ENCODE measurements around the gene FABP7.
"Not testable (repeated sequence)": the region's sequence is repeated elsewhere in the genome, so short reads cannot be mapped to it uniquely, and the experiment has no call there.

The FABP7 gene

GRCh38 chr6:122779667-122780066 is at the start of gene FABP7:
TSS of gene FABP7 (plus strand) at chr6:122779716. CDS start at chr6:122779795, 79 bp downstream.
- Histone ChIP-seq H3K4me3 (ENCODE audit: low read length) (no peak within 1 kb of the TSS), H3K36me3 (ENCODE audit: control insufficient read depth, insufficient read depth, low read length, severe bottlenecking) (no peaks in the 10 kb centered on the region), H3K27me3 (replicated peaks; ENCODE audit: control insufficient read depth, insufficient read depth, low read length) (peaks cover 11% of the 10 kb centered on the region), H3K9ac (ENCODE audit: low read length) (no peak within 1 kb of the TSS), H3K9me3 (ENCODE audit: control insufficient read depth, low read length) (no peaks in the 10 kb centered on the region), H3K4me1 (ENCODE audit: control insufficient read depth, insufficient read depth, low read length) (no peaks in the 10 kb centered on the region)
- DNase-seq (ENCODE audit: low read depth): no peak

- H3K4me3 ChIP-seq (ENCODE audit: low read length): no peak overlapping the region
- no peaks in the 10 kb centered on the region for H3K4me1 ChIP-seq (ENCODE audit: control insufficient read depth, insufficient read depth, low read length)
- no peak overlapping the region for H3K9ac ChIP-seq (ENCODE audit: low read length)
- H3K36me3 ChIP-seq (ENCODE audit: control insufficient read depth, insufficient read depth, low read length, severe bottlenecking): no peaks in the 10 kb centered on the region
- no peaks in the 10 kb centered on the region for H3K27me3 ChIP-seq (replicated peaks; ENCODE audit: control insufficient read depth, insufficient read depth, low read length)
- no peak for DNase-seq (ENCODE audit: low read depth)
- no peaks in the 10 kb centered on the region for H3K9me3 ChIP-seq (ENCODE audit: control insufficient read depth, low read length)
Observed at GRCh38 chr6:122730334-122730733, 49.2 kb upstream of the FABP7 start.

DNA sequence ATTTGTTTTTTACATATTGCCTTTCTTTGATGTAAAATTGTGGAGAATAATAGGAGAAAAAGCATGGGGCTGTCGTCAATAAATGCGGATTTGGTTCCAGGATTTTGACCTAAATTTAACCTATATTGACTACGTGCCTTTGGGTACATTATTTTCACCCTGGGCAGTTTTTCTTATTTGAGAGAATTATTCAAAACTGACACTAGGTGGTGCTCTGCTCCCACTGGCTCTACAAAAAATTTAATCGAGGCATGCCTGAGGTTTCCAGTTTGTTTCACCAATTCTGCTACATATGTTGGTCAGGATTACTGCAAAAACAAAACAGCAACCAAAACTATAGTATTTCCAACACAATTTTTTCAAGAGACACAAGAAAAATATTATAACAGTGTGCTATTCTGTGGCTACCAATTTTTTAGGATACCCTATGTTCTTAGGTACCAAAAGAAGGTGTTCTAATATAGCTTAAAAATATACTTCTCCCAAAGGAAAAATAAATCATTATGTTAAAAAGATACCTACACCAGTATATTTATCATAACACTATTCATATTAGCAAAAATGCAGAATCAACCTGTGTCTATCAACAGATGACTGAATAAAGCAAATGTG is 48.6 kb upstream of the FABP7 start:
- Histone ChIP-seq H3K4me1 (ENCODE audit: control insufficient read depth, insufficient read depth, low read length) (no peaks in the 10 kb centered on the region), H3K4me3 (ENCODE audit: low read length) (no peak overlapping the region), H3K36me3 (ENCODE audit: control insufficient read depth, insufficient read depth, low read length, severe bottlenecking) (no peaks in the 10 kb centered on the region), H3K27me3 (replicated peaks; ENCODE audit: control insufficient read depth, insufficient read depth, low read length) (no peaks in the 10 kb centered on the region), H3K9ac (ENCODE audit: low read length) (no peak overlapping the region), H3K9me3 (ENCODE audit: control insufficient read depth, low read length) (no peaks in the 10 kb centered on the region)
- peak; percentile 79 for DNase-seq (ENCODE audit: low read depth)

DNA sequence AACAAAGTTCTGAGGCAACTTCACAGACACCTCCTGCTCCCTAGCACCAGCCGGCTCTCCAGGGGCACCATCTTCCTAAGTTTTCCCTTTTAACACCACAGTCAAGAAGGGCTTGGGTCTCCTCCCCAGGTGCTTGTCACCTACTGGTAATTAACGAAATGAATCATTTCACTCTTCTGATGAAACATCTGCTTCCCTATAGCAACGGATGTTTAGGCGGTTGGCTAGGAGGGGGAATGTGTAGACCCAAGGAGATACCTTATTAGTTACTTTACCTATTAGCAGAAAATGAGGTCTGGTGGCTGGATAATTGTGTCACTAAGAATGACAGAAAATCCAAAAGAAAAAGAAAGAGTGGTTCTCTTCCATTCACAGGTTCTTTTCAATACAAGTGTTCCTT is 46.3 kb upstream of the FABP7 start:
- Histone ChIP-seq H3K4me1 (ENCODE audit: control insufficient read depth, insufficient read depth, low read length) (no peaks in the 10 kb centered on the region), H3K27me3 (replicated peaks; ENCODE audit: control insufficient read depth, insufficient read depth, low read length) (no peaks in the 10 kb centered on the region), H3K36me3 (ENCODE audit: control insufficient read depth, insufficient read depth, low read length, severe bottlenecking) (no peaks in the 10 kb centered on the region), H3K9ac (ENCODE audit: low read length) (no peak overlapping the region), H3K9me3 (ENCODE audit: control insufficient read depth, low read length) (no peaks in the 10 kb centered on the region), H3K4me3 (ENCODE audit: low read length) (no peak overlapping the region)
- DNase-seq (ENCODE audit: low read depth): no peak

- no peaks in the 10 kb centered on the region for H3K9me3 ChIP-seq (ENCODE audit: control insufficient read depth, low read length)
Observed at GRCh38 chr6:122734529-122735395, 44.8 kb upstream of the FABP7 start.

DNA sequence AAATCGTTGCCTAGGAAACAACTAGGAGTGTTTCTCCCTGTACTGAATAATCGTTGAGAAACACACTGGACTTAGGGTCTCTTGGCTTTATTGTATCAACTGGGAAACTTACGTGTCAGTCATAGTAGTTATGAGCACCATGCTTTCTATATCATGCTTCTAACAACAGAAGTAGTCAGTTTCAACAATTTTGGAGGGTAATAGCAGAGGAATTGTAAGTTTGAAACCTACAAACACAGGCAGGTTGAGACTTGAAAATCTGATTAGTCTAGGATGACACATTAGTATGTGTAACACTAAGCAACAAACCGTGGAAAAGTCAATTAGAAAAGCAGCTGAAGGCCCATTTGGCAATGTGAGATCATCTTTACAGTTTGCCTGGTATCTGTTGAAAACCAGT is 43.9 kb upstream of the FABP7 start:
- Histone ChIP-seq H3K4me1 (ENCODE audit: control insufficient read depth, insufficient read depth, low read length) (no peaks in the 10 kb centered on the region), H3K4me3 (ENCODE audit: low read length) (no peak overlapping the region), H3K27me3 (replicated peaks; ENCODE audit: control insufficient read depth, insufficient read depth, low read length) (no peaks in the 10 kb centered on the region), H3K9me3 (ENCODE audit: control insufficient read depth, low read length) (no peaks in the 10 kb centered on the region), H3K9ac (ENCODE audit: low read length) (no peak overlapping the region), H3K36me3 (ENCODE audit: control insufficient read depth, insufficient read depth, low read length, severe bottlenecking) (no peaks in the 10 kb centered on the region)
- DNase-seq (ENCODE audit: low read depth): no peak

More at GRCh38 chr6:122734529-122735395, 44.8 kb upstream of the FABP7 start:
- no peaks in the 10 kb centered on the region for H3K27me3 ChIP-seq (replicated peaks; ENCODE audit: control insufficient read depth, insufficient read depth, low read length)
- no peaks in the 10 kb centered on the region for H3K4me1 ChIP-seq (ENCODE audit: control insufficient read depth, insufficient read depth, low read length)
- no peak for DNase-seq (ENCODE audit: low read depth)
- H3K9ac ChIP-seq (ENCODE audit: low read length): no peak overlapping the region
- no peak overlapping the region for H3K4me3 ChIP-seq (ENCODE audit: low read length)
- no peaks in the 10 kb centered on the region for H3K36me3 ChIP-seq (ENCODE audit: control insufficient read depth, insufficient read depth, low read length, severe bottlenecking)

GRCh38 chr6:122736163-122736562 is 43.4 kb upstream of the FABP7 start:
- no peak for DNase-seq (ENCODE audit: low read depth)
- Histone ChIP-seq H3K36me3 (ENCODE audit: control insufficient read depth, insufficient read depth, low read length, severe bottlenecking) (no peaks in the 10 kb centered on the region), H3K4me1 (ENCODE audit: control insufficient read depth, insufficient read depth, low read length) (no peaks in the 10 kb centered on the region), H3K9me3 (ENCODE audit: control insufficient read depth, low read length) (no peaks in the 10 kb centered on the region), H3K4me3 (ENCODE audit: low read length) (no peak overlapping the region), H3K27me3 (replicated peaks; ENCODE audit: control insufficient read depth, insufficient read depth, low read length) (no peaks in the 10 kb centered on the region), H3K9ac (ENCODE audit: low read length) (no peak overlapping the region)

DNA sequence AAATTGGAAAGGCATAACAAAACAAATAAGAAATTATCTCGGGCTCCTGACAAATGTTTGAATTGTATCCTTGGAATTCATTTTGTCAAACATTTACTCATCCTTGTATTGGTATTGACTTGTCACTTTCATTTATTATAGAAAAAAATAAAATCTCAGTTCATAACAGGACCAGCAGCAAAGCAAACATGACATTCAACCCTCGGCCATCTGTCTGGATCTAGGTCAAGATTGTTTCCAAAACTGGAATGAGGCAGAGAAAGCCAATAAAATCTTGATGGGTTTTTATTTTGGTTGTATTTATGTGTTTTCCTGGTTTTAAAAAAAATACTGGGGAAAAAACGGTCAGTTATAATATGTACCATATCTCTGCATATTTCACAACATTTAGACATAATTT is 42.9 kb upstream of the FABP7 start:
- no peak for DNase-seq (ENCODE audit: low read depth)
- H3K9ac ChIP-seq (ENCODE audit: low read length): no peak overlapping the region
- no peaks in the 10 kb centered on the region for H3K36me3 ChIP-seq (ENCODE audit: control insufficient read depth, insufficient read depth, low read length, severe bottlenecking)
- no peaks in the 10 kb centered on the region for H3K27me3 ChIP-seq (replicated peaks; ENCODE audit: control insufficient read depth, insufficient read depth, low read length)
- no peaks in the 10 kb centered on the region for H3K9me3 ChIP-seq (ENCODE audit: control insufficient read depth, low read length)
- H3K4me1 ChIP-seq (ENCODE audit: control insufficient read depth, insufficient read depth, low read length): no peaks in the 10 kb centered on the region
- H3K4me3 ChIP-seq (ENCODE audit: low read length): no peak overlapping the region

- no peak overlapping the region for H3K9ac ChIP-seq (ENCODE audit: low read length)
- DNase-seq (ENCODE audit: low read depth): no peak
- no peaks in the 10 kb centered on the region for H3K9me3 ChIP-seq (ENCODE audit: control insufficient read depth, low read length)
- no peaks in the 10 kb centered on the region for H3K27me3 ChIP-seq (replicated peaks; ENCODE audit: control insufficient read depth, insufficient read depth, low read length)
- H3K36me3 ChIP-seq (ENCODE audit: control insufficient read depth, insufficient read depth, low read length, severe bottlenecking): no peaks in the 10 kb centered on the region
- no peak overlapping the region for H3K4me3 ChIP-seq (ENCODE audit: low read length)
- H3K4me1 ChIP-seq (ENCODE audit: control insufficient read depth, insufficient read depth, low read length): no peaks in the 10 kb centered on the region
Observed at GRCh38 chr6:122740091-122740490, 39.4 kb upstream of the FABP7 start.

DNA sequence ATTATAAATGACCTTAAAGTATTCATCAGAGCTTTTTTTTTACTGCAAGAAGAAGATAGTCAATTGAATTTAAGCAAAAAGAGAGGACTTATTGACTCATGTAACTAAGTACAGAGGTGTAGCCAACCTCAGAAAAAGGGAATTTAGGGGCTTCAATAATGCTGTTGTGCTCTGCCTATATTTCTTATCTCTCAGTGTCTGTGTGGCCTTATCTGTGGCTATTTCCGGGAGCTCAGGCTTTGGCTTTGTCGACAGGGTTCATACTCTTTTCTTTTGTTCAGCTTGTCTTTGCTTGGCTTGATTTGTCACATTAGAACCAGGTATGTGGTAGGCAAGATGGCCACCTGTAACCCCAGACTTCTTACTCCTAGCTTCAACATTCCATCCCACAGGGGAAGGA is 38.6 kb upstream of the FABP7 start:
- no peak overlapping the region for H3K4me3 ChIP-seq (ENCODE audit: low read length)
- no peaks in the 10 kb centered on the region for H3K4me1 ChIP-seq (ENCODE audit: control insufficient read depth, insufficient read depth, low read length)
- no peaks in the 10 kb centered on the region for H3K36me3 ChIP-seq (ENCODE audit: control insufficient read depth, insufficient read depth, low read length, severe bottlenecking)
- no peak for DNase-seq (ENCODE audit: low read depth)
- H3K9ac ChIP-seq (ENCODE audit: low read length): no peak overlapping the region
- no peaks in the 10 kb centered on the region for H3K27me3 ChIP-seq (replicated peaks; ENCODE audit: control insufficient read depth, insufficient read depth, low read length)
- H3K9me3 ChIP-seq (ENCODE audit: control insufficient read depth, low read length): no peaks in the 10 kb centered on the region

DNA sequence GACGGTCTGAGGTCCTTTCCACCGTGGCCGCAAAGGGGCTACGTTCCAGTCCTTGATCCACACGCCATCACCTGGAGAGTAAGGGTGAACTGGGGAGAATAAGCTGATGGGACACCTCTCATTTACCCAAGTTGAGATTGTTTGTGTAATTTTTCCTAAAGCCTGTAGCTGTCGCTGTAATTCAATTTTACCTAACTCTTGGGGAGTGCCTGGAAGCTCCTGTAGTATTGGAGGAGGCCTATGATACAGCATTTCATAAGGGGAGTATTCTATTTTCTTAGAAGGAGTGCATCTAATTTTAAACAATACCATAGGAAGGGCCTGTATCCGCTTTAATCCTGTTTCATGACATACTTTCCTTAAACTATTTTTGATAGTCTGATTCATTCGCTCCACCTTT is 35.3 kb upstream of the FABP7 start:
- not testable (repeated sequence) for H3K9me3 ChIP-seq (ENCODE audit: control insufficient read depth, low read length)

More for the DNA sequence above, 35.3 kb upstream of the FABP7 start:
- H3K36me3 ChIP-seq (ENCODE audit: control insufficient read depth, insufficient read depth, low read length, severe bottlenecking); H3K4me1 ChIP-seq (ENCODE audit: control insufficient read depth, insufficient read depth, low read length); H3K4me3 ChIP-seq (ENCODE audit: low read length); H3K9ac ChIP-seq (ENCODE audit: low read length); H3K27me3 ChIP-seq (replicated peaks; ENCODE audit: control insufficient read depth, insufficient read depth, low read length): not testable (repeated sequence)
- DNase-seq (ENCODE audit: low read depth): peak; percentile 37
